Endothelial cell of umbilical vein (primary cell): ENCODE results near the gene ZDHHC14. TPM values are rescaled to one million over a fixed set of nuclear protein-coding genes. Genes with fewer than 3 reads are reported as not detected.

Experiments used
- BruUV-seq: library from RNA; stranded (reverse); fragments of 400-500 nt; replicated peaks from 2 replicates; lab custom pipeline; 2021; lab: Mats Ljungman, UMichigan
- CTCF ChIA-PET: fragments of 300-600, 350-600 bp; sonication (Branson Sonifier 250); formaldehyde crosslinking; loops from one replicate; lab custom pipeline; 2021; ENCODE audit warnings: antibody characterized with exemption, inconsistent platforms; lab: Charles Lee
- POLR2A ChIA-PET: fragments of 300-600, 350-600 bp; sonication (Branson Sonifier 250); formaldehyde crosslinking; loops from one replicate; lab custom pipeline; 2021; ENCODE audit warnings: antibody characterized with exemption, inconsistent platforms; lab: Charles Lee
- DNase-seq: peaks from one replicate; pipeline ENCODE4 v3.0.0-alpha.2; 2011; ENCODE audit warnings: low read depth, low spot score
- FAIRE-seq: peaks from 2 replicates; lab custom pipeline; 2011; peaks lifted over from hg19 to GRCh38; lab: Jason Lieb, UNC
- H2AFZ ChIP-seq: 2 replicates; pipeline ENCODE4 v1.6.0; 2012; ENCODE audit warnings: low read depth, low read length, control low read depth, inconsistent platforms
- H3K27ac ChIP-seq: 2 replicates; pipeline ENCODE4 v1.5.1; 2011; ENCODE audit warnings: low read depth, mild to moderate bottlenecking, control low read depth, low read length, moderate library complexity; ENCODE audit not compliant: insufficient read depth
- H3K27me3 ChIP-seq, 2 experiments: 2 replicates each; pipeline versions ENCODE4 v1.6.0 to v1.6.1; 2011; ENCODE audit warnings: low read length in 2 of 2, mixed read lengths in 1 of 2; ENCODE audit not compliant: control insufficient read depth in 2 of 2, insufficient read depth in 2 of 2
- H3K36me3 ChIP-seq, 2 experiments: 2 replicates in 1 of 2; 3 replicates in 1 of 2; pipeline ENCODE4 v1.5.1; 2011; ENCODE audit warnings: low read length in 2 of 2, mild to moderate bottlenecking in 1 of 2, moderate library complexity in 1 of 2; ENCODE audit not compliant: control insufficient read depth in 2 of 2, insufficient read depth in 2 of 2; ENCODE audit errors: extremely low read depth in 1 of 2
- H3K4me1 ChIP-seq: 3 replicates; pipeline ENCODE4 v1.5.1; 2011; ENCODE audit warnings: mild to moderate bottlenecking, low read length; ENCODE audit not compliant: control insufficient read depth, insufficient read depth; ENCODE audit errors: extremely low read depth
- H3K4me2 ChIP-seq: 2 replicates; pipeline ENCODE4 v1.6.1; 2011; ENCODE audit warnings: low read length, control low read depth, mixed read lengths; ENCODE audit not compliant: insufficient read depth
- H3K4me3 ChIP-seq, 3 experiments: fragments of 200-600 bp in 1 of 3; sonication (generic), shearing (Covaris generic) in 1 of 3; replicated peaks in 1 of 3; 2 replicates each; pipeline ENCODE4 v1.5.1; 2011 to 2016; ENCODE audit warnings: control low read depth in 3 of 3, low read length in 3 of 3, mild to moderate bottlenecking in 2 of 3, inconsistent platforms in 1 of 3, low read depth in 1 of 3, moderate library complexity in 1 of 3; ENCODE audit not compliant: insufficient read depth in 1 of 3
- H3K79me2 ChIP-seq: 2 replicates; pipeline ENCODE4 v1.6.0; 2012; ENCODE audit warnings: low read length, inconsistent platforms; ENCODE audit not compliant: control insufficient read depth, insufficient read depth
- H3K9ac ChIP-seq: replicated peaks from 2 replicates; pipeline ENCODE3; 2011; ENCODE audit warnings: low read length, control low read depth; ENCODE audit not compliant: insufficient read depth; ENCODE audit errors: extremely low read depth
- H3K9me1 ChIP-seq: replicated peaks from 3 replicates; pipeline ENCODE4 v1.6.0; 2011; ENCODE audit warnings: mild to moderate bottlenecking, low read length; ENCODE audit not compliant: control insufficient read depth, insufficient read depth; ENCODE audit errors: extremely low read depth
- H3K9me3 ChIP-seq: replicated peaks from 2 replicates; pipeline ENCODE4 v1.5.1; 2012; ENCODE audit warnings: low read length, inconsistent platforms; ENCODE audit not compliant: control insufficient read depth, insufficient read depth
- H4K20me1 ChIP-seq: replicated peaks from 2 replicates; pipeline ENCODE3; 2011; ENCODE audit warnings: mild to moderate bottlenecking, low read length; ENCODE audit not compliant: control insufficient read depth, insufficient read depth; ENCODE audit errors: extremely low read depth
- CTCF ChIP-seq, 2 donors: IDR thresholded peaks; 1 replicate in 1 of 2; 2 replicates in 1 of 2; pipeline ENCODE4 v1.5.1; 2011; ENCODE audit warnings: low read length in 2 of 2, mild to moderate bottlenecking in 2 of 2, moderate library complexity in 2 of 2, control low read depth in 1 of 2, inconsistent platforms in 1 of 2, low read depth in 1 of 2; ENCODE audit not compliant: insufficient read depth in 1 of 2; ENCODE audit errors: extremely low read depth in 1 of 2
- GATA2 ChIP-seq: IDR thresholded peaks from 2 replicates; pipeline ENCODE4 v1.7.0; 2011; ENCODE audit warnings: low read depth, mild to moderate bottlenecking, moderate library complexity, mixed read lengths, low read length; ENCODE audit not compliant: insufficient read length, insufficient read depth
- JUN ChIP-seq: IDR thresholded peaks from 2 replicates; pipeline ENCODE4 v1.6.1; 2011; ENCODE audit warnings: borderline replicate concordance, low read depth; ENCODE audit not compliant: insufficient read length, insufficient read depth
- MAX ChIP-seq: IDR thresholded peaks from 2 replicates; pipeline ENCODE4 v1.6.1; 2011; ENCODE audit not compliant: insufficient read depth, insufficient read length
- dilution Hi-C: fragments of 300-500 bp; cut with MboI; formaldehyde crosslinking; loops from one replicate; pipeline ENCODE4 v1.15.0; 2019; ENCODE audit warnings: low sequenced_read_pairs; ENCODE audit not compliant: extremely low pct_ligation_motif_present
- intact Hi-C: fragments of 100-400 bp; cut with micrococcal nuclease; formaldehyde crosslinking; loops from one replicate; pipeline ENCODE4 v1.10.0; 2022
- polyA plus RNA-seq, 4 experiments: library from polyadenylated mRNA; depleted of rRNA in 3 of 4; stranded (reverse) in 3 of 4; unstranded in 1 of 4; fragments of >200 nt; gene quantifications; 2 replicates each; pipeline versions ENCODE4 v1.2.1 to v1.2.3, GENCODE V29; 2011 to 2012; ENCODE audit warnings: missing spikeins in 1 of 4
- total RNA-seq: library from RNA; stranded (reverse); gene quantifications from 2 replicates; pipeline ENCODE4 v1.2.3, GENCODE V29; 2021

The ZDHHC14 gene
- total and polyA plus RNA-seq, 2 donors (not counting 3 experiments of a cell fraction or from before 2014, with no cell fraction given) = 23.0 to 25.6 TPM

- dilution Hi-C loops (no loop called here), intact Hi-C loops (no loop called here)
- no peaks in the 10 kb centered on the region for H3K9me1 ChIP-seq
- H3K36me3 ChIP-seq = no peaks in the 10 kb centered on the region
- no peak overlapping the region for H2AFZ ChIP-seq
- no peak overlapping the region for H3K9ac ChIP-seq
- H3K4me3 ChIP-seq = no peak overlapping the region
- FAIRE-seq = no peak
- DNase-seq = no peak
- H3K4me2 ChIP-seq = no peak overlapping the region
- H3K27me3 ChIP-seq = peaks cover 0 to 2% of the 10 kb centered on the region in 2 experiments
- no peaks in the 10 kb centered on the region for H3K79me2 ChIP-seq
- H3K9me3 ChIP-seq = no peaks in the 10 kb centered on the region
- ChIA-PET CTCF (interaction anchor here (1.6 kb wide), 1 partner anchor 58 kb away, joined by 5 read pairs; no protein-coding TSS in a partner anchor), POLR2A (no interaction called here)
- H3K4me1 ChIP-seq = no peaks in the 10 kb centered on the region
- H4K20me1 ChIP-seq = no peaks in the 10 kb centered on the region
- no peak overlapping the region for H3K27ac ChIP-seq
- BruUV-seq = no TSS peak
- TF ChIP-seq GATA2 (no peak), MAX (no peak), JUN (no peak), CTCF (IDR thresholded peaks at IDR 0.05; ENCODE audit: extremely low read depth in 1 of 2, insufficient read depth in 1 of 2, low read depth in 1 of 2, low read length in 2 of 2) (no peak)
Measured at GRCh38 chr6:157372501-157373280, 8.3 kb upstream of the ZDHHC14 start.
